ENCODE results near the gene EHMT1. TPM values are rescaled to one million over a fixed set of nuclear protein-coding genes. Genes with fewer than 3 reads are reported as not detected.
"Not testable (repeated sequence)": the region's sequence is repeated elsewhere in the genome, so short reads cannot be mapped to it uniquely, and the experiment has no call there.

The EHMT1 gene
- total RNA-seq, 1 donor from 2014 or later: 82.7 TPM

- intact Hi-C loops (cut with DNase I): no loop called here
- no peak for TF ChIP-seq CTCF (IDR thresholded peaks at IDR 0.05)
- ATAC-seq: no peak
These were observed 91.9 kb downstream of the EHMT1 start for GRCh38 chr9:137710704-137711103.

GRCh38 chr9:137711678-137712105, 92.9 kb downstream of the EHMT1 start:
- no peaks in the 10 kb centered on the region for H3K27me3 ChIP-seq
- no peaks in the 10 kb centered on the region for H3K9me3 ChIP-seq
- H3K4me1 ChIP-seq: no peaks in the 10 kb centered on the region
- DNase-seq (no peak), ATAC-seq (peak; percentile 34)
- peaks cover 18% of the 10 kb centered on the region for H3K36me3 ChIP-seq
- intact Hi-C loops (cut with DNase I): no loop called here
- H3K4me3 ChIP-seq: no peak overlapping the region
- no peak for TF ChIP-seq CTCF (IDR thresholded peaks at IDR 0.05)
- no peak overlapping the region for H3K27ac ChIP-seq

More at GRCh38 chr9:137710704-137711103, 91.9 kb downstream of the EHMT1 start:
- no peak for DNase-seq
- H3K4me1 ChIP-seq: no peaks in the 10 kb centered on the region
- no peak overlapping the region for H3K27ac ChIP-seq
- peaks cover 17% of the 10 kb centered on the region for H3K36me3 ChIP-seq
- no peaks in the 10 kb centered on the region for H3K27me3 ChIP-seq
- H3K4me3 ChIP-seq: no peak overlapping the region
- H3K9me3 ChIP-seq: no peaks in the 10 kb centered on the region

- no peak overlapping the region for H3K27ac ChIP-seq
- no peak overlapping the region for H3K4me3 ChIP-seq
- TF ChIP-seq CTCF (IDR thresholded peaks at IDR 0.05): no peak
- intact Hi-C loops (cut with DNase I): no loop called here
- DNase-seq (no peak), ATAC-seq (no peak)
- no peaks in the 10 kb centered on the region for H3K4me1 ChIP-seq
- no peaks in the 10 kb centered on the region for H3K27me3 ChIP-seq
- H3K9me3 ChIP-seq: no peaks in the 10 kb centered on the region
- H3K36me3 ChIP-seq: peaks cover 41% of the 10 kb centered on the region
These were observed 96.5 kb downstream of the EHMT1 start for GRCh38 chr9:137715321-137715720.

GRCh38 chr9:137715866-137716693, 97.3 kb downstream of the EHMT1 start:
- intact Hi-C loops (cut with DNase I): not testable (repeated sequence)

GRCh38 chr9:137716694-137717287, 98.0 kb downstream of the EHMT1 start:
- Histone ChIP-seq H3K4me3 (no peak overlapping the region), H3K4me1 (no peaks in the 10 kb centered on the region), H3K9me3 (no peaks in the 10 kb centered on the region), H3K36me3 (peaks cover 36% of the 10 kb centered on the region), H3K27ac (no peak overlapping the region), H3K27me3 (no peaks in the 10 kb centered on the region)
- no peak for ATAC-seq
- intact Hi-C loops (cut with DNase I): no loop called here
- DNase-seq: no peak
- TF ChIP-seq CTCF (IDR thresholded peaks at IDR 0.05): no peak

More at GRCh38 chr9:137715866-137716693, 97.3 kb downstream of the EHMT1 start:
- DNase-seq, ATAC-seq, H3K4me1 ChIP-seq, H3K4me3 ChIP-seq, H3K27ac ChIP-seq, H3K27me3 ChIP-seq, H3K9me3 ChIP-seq: not testable (repeated sequence)
- peaks cover 43% of the 10 kb centered on the region for H3K36me3 ChIP-seq

- Histone ChIP-seq H3K36me3 (peaks cover 29% of the 10 kb centered on the region), H3K9me3 (no peaks in the 10 kb centered on the region), H3K4me3 (no peak overlapping the region), H3K27ac (no peak overlapping the region), H3K27me3 (no peaks in the 10 kb centered on the region), H3K4me1 (no peaks in the 10 kb centered on the region)
- ATAC-seq (peak; percentile 47), DNase-seq (no peak)
- intact Hi-C loops (cut with DNase I): no loop called here
- no peak for TF ChIP-seq CTCF (IDR thresholded peaks at IDR 0.05)
These were observed 99.0 kb downstream of the EHMT1 start for GRCh38 chr9:137717776-137718327.

All from upper lobe of right lung (tissue), 1 donor.